GM23338 (cell line): ENCODE data around the gene SHISA4. TPM values are rescaled to one million over a fixed set of nuclear protein-coding genes. Genes with fewer than 3 reads are reported as not detected.

ENCODE experiments used
- ATAC-seq: fragments of 200-7000 bp; cut with Tn5 transposase; 3 replicates; pipeline ENCODE4 v1.9.1; 2020
- DNase-seq: peaks from one replicate; pipeline ENCODE4 v3.0.0-alpha.2; 2015; ENCODE audit warnings: low spot score
- H2AFZ ChIP-seq: fragments of 200-600 bp; sonication (generic); 2 replicates; pipeline ENCODE4 v1.8.0; 2016; ENCODE audit warnings: antibody characterized with exemption, mild to moderate bottlenecking, moderate library complexity
- H3F3A ChIP-seq: fragments of 200-600 bp; sonication (generic); replicated peaks from 2 replicates; pipeline ENCODE4 v1.8.0; 2017; ENCODE audit warnings: antibody characterized with exemption, mixed run types, low read depth
- H3K27ac ChIP-seq: fragments of 200-600 bp; sonication (generic); 2 replicates; pipeline ENCODE4 v1.6.1; 2016; ENCODE audit warnings: low read depth
- H3K27me3 ChIP-seq: fragments of 200-600 bp; sonication (generic); 2 replicates; pipeline ENCODE4 v1.8.0; 2016; ENCODE audit warnings: mild to moderate bottlenecking, mixed run types, moderate library complexity; ENCODE audit not compliant: insufficient read depth
- H3K36me3 ChIP-seq: fragments of 200-600 bp; sonication (generic); 2 replicates; pipeline ENCODE4 v1.8.0; 2016; ENCODE audit warnings: mild to moderate bottlenecking; ENCODE audit not compliant: insufficient read depth
- H3K4me1 ChIP-seq: fragments of 200-600 bp; sonication (generic); 2 replicates; pipeline ENCODE4 v1.8.0; 2016; ENCODE audit warnings: mild to moderate bottlenecking, moderate library complexity; ENCODE audit not compliant: insufficient read depth
- H3K4me2 ChIP-seq: fragments of 200-600 bp; sonication (generic); 2 replicates; pipeline ENCODE4 v1.7.1; 2017; ENCODE audit warnings: mixed run types
- H3K4me3 ChIP-seq: fragments of 200-600 bp; sonication (generic); 2 replicates; pipeline ENCODE4 v1.6.1; 2016; ENCODE audit warnings: mixed run types
- H3K79me2 ChIP-seq: fragments of 200-600 bp; sonication (generic); replicated peaks from 2 replicates; pipeline ENCODE4 v1.8.0; 2017; ENCODE audit warnings: mild to moderate bottlenecking; ENCODE audit not compliant: insufficient read depth
- H3K9me2 ChIP-seq: fragments of 200-600 bp; sonication (generic); 2 replicates; pipeline ENCODE4 v1.8.0; 2017; ENCODE audit not compliant: insufficient read depth
- H4K20me1 ChIP-seq: fragments of 200-600 bp; sonication (generic); replicated peaks from 2 replicates; pipeline ENCODE4 v1.8.0; 2017; ENCODE audit warnings: mild to moderate bottlenecking; ENCODE audit not compliant: insufficient read depth
- H3K27ac Mint-ChIP-seq: 2 replicates; pipeline ENCODE4 v1.8.0; 2020; ENCODE audit warnings: inconsistent platforms, mild to moderate bottlenecking, moderate library complexity, mixed read lengths
- H3K27me3 Mint-ChIP-seq: 3 replicates; pipeline ENCODE4 v1.8.0; 2022; ENCODE audit warnings: low read depth, mild to moderate bottlenecking, moderate library complexity, mixed read lengths, inconsistent platforms; ENCODE audit not compliant: insufficient read depth, poor library complexity
- H3K36me3 Mint-ChIP-seq: 3 replicates; pipeline ENCODE4 v1.8.0; 2021; ENCODE audit warnings: low read depth, mild to moderate bottlenecking, inconsistent platforms, moderate library complexity, mixed read lengths
- H3K4me1 Mint-ChIP-seq: 3 replicates; pipeline ENCODE4 v1.8.0; 2020; ENCODE audit warnings: mild to moderate bottlenecking, inconsistent platforms, mixed read lengths
- H3K4me3 Mint-ChIP-seq: 3 replicates; pipeline ENCODE4 v1.8.0; 2021; ENCODE audit warnings: moderate library complexity, mild to moderate bottlenecking, inconsistent platforms, mixed read lengths
- H3K9me3 Mint-ChIP-seq: 3 replicates; pipeline ENCODE4 v1.8.0; 2020; ENCODE audit warnings: moderate library complexity, mild to moderate bottlenecking, inconsistent platforms, mixed read lengths
- ETS1 ChIP-seq: IDR thresholded peaks from 2 replicates; pipeline ENCODE4 v1.6.1; 2016; ENCODE audit warnings: antibody characterized with exemption
- JUNB ChIP-seq: IDR thresholded peaks from one replicate; pipeline ENCODE4 v1.6.1; 2016; ENCODE audit warnings: antibody characterized with exemption; ENCODE audit not compliant: unreplicated experiment
- NANOG ChIP-seq: IDR thresholded peaks from 2 replicates; pipeline ENCODE4 v1.6.1; 2016; ENCODE audit warnings: antibody characterized with exemption, borderline replicate concordance
- ZNF331 ChIP-seq: fragments of 250-450 bp; sonication (Bioruptor Pico); IDR thresholded peaks from 2 replicates; pipeline ENCODE4 v1.5.0; 2020; ENCODE audit warnings: low read depth, mild to moderate bottlenecking, moderate library complexity
- polyA plus RNA-seq: library from polyadenylated mRNA; unstranded; fragments of >200 nt; fragmentation: Nextera tagmentation; extraction: Ambion mirVana; gene quantifications from 2 replicates; pipeline ENCODE4 v1.2.1, GENCODE V29; 2016
- total RNA-seq: library from RNA; depleted of rRNA; stranded (reverse); fragments of >200 nt; shearing (Covaris generic); gene quantifications from 2 replicates; pipeline ENCODE4 v1.2.3, GENCODE V29; 2014
- TF ChIP-seq, protein P1 (sequence below): fragments of 250-450 bp; sonication (Bioruptor Pico); IDR thresholded peaks from 2 replicates; pipeline ENCODE4 v1.5.0; 2020; ENCODE audit warnings: mild to moderate bottlenecking, moderate library complexity

SHISA4 gene
- total and polyA plus RNA-seq, 2 experiments from 2014 or later: 8.0 to 9.2 TPM

- no peak overlapping the region for H2AFZ ChIP-seq
- peaks cover 10% of the 10 kb centered on the region for H3K4me1 ChIP-seq
- H3K4me2 ChIP-seq: no peak overlapping the region
- peaks cover 11% of the 10 kb centered on the region for H3K27me3 ChIP-seq
- H3K4me3 ChIP-seq: no peak overlapping the region
- no peaks in the 10 kb centered on the region for H3K79me2 ChIP-seq
- no peaks in the 10 kb centered on the region for H3K9me2 ChIP-seq
- DNase-seq (no peak), ATAC-seq (no peak)
- no peaks in the 10 kb centered on the region for H3K36me3 ChIP-seq
- no peak for TF ChIP-seq ZNF331 (CRISPR knock-in tag)
- no peak for TF ChIP-seq NANOG
- TF ChIP-seq, protein P1, sequence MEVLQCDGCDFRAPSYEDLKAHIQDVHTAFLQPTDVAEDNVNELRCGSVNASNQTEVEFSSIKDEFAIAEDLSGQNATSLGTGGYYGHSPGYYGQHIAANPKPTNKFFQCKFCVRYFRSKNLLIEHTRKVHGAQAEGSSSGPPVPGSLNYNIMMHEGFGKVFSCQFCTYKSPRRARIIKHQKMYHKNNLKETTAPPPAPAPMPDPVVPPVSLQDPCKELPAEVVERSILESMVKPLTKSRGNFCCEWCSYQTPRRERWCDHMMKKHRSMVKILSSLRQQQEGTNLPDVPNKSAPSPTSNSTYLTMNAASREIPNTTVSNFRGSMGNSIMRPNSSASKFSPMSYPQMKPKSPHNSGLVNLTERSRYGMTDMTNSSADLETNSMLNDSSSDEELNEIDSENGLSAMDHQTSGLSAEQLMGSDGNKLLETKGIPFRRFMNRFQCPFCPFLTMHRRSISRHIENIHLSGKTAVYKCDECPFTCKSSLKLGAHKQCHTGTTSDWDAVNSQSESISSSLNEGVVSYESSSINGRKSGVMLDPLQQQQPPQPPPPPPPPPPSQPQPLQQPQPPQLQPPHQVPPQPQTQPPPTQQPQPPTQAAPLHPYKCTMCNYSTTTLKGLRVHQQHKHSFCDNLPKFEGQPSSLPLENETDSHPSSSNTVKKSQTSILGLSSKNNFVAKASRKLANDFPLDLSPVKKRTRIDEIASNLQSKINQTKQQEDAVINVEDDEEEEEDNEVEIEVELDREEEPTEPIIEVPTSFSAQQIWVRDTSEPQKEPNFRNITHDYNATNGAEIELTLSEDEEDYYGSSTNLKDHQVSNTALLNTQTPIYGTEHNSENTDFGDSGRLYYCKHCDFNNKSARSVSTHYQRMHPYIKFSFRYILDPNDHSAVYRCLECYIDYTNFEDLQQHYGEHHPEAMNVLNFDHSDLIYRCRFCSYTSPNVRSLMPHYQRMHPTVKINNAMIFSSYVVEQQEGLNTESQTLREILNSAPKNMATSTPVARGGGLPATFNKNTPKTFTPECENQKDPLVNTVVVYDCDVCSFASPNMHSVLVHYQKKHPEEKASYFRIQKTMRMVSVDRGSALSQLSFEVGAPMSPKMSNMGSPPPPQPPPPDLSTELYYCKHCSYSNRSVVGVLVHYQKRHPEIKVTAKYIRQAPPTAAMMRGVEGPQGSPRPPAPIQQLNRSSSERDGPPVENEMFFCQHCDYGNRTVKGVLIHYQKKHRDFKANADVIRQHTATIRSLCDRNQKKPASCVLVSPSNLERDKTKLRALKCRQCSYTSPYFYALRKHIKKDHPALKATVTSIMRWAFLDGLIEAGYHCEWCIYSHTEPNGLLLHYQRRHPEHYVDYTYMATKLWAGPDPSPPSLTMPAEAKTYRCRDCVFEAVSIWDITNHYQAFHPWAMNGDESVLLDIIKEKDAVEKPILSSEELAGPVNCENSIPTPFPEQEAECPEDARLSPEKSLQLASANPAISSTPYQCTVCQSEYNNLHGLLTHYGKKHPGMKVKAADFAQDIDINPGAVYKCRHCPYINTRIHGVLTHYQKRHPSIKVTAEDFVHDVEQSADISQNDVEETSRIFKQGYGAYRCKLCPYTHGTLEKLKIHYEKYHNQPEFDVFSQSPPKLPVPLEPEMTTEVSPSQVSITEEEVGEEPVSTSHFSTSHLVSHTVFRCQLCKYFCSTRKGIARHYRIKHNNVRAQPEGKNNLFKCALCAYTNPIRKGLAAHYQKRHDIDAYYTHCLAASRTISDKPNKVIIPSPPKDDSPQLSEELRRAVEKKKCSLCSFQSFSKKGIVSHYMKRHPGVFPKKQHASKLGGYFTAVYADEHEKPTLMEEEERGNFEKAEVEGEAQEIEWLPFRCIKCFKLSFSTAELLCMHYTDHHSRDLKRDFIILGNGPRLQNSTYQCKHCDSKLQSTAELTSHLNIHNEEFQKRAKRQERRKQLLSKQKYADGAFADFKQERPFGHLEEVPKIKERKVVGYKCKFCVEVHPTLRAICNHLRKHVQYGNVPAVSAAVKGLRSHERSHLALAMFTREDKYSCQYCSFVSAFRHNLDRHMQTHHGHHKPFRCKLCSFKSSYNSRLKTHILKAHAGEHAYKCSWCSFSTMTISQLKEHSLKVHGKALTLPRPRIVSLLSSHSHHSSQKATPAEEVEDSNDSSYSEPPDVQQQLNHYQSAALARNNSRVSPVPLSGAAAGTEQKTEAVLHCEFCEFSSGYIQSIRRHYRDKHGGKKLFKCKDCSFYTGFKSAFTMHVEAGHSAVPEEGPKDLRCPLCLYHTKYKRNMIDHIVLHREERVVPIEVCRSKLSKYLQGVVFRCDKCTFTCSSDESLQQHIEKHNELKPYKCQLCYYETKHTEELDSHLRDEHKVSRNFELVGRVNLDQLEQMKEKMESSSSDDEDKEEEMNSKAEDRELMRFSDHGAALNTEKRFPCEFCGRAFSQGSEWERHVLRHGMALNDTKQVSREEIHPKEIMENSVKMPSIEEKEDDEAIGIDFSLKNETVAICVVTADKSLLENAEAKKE (CRISPR knock-in tag): no peak
- no peak for TF ChIP-seq ETS1
- TF ChIP-seq JUNB: no peak
- H3F3A ChIP-seq: 0 out of 2 replicates have a peak, but pooled peaks cover 8% of the 10 kb centered on the region
- H4K20me1 ChIP-seq: no peaks in the 10 kb centered on the region
- Mint-ChIP-seq H3K27ac (peak overlapping the region; percentile 78; the same call in 1 of the 2 replicates), H3K27me3 (peaks cover 12% of the 10 kb centered on the region), H3K36me3 (no peaks in the 10 kb centered on the region), H3K4me3 (no peak overlapping the region), H3K9me3 (no peaks in the 10 kb centered on the region; the same call in 2 of the 3 replicates), H3K4me1 (peaks cover 34% of the 10 kb centered on the region)
- no peak overlapping the region for H3K27ac ChIP-seq
Measured at GRCh38 chr1:201883786-201884185, 4.9 kb upstream of the SHISA4 start.

DNA sequence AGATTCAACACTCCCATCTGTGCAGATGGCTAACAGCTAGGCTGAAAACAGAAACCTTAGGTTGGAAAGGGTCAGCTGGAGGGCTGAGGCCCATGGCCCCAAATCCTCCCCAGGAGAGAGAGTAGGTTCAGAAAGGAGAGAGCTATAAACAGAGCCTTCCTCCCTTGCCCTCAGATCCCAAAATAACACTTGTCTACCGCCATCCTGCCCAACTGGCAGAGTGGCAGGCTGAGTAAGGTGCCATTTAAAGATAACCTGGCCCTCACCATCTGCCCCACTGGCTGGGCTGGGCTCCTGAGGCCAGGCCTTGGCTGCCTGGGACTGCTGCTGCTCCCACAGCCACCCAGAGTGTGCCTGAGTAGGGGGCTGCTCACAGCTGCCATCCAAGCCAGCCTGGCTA is 4.3 kb upstream of the SHISA4 start:
- no peaks in the 10 kb centered on the region for H3K79me2 ChIP-seq
- H3K4me3 ChIP-seq: no peak overlapping the region
- no peaks in the 10 kb centered on the region for H3K36me3 Mint-ChIP-seq
- no peak overlapping the region for H2AFZ ChIP-seq
- ATAC-seq (no peak), DNase-seq (no peak)
- H3K27ac Mint-ChIP-seq: no peak overlapping the region; the same call in 1 of the 2 replicates
- peaks cover 11% of the 10 kb centered on the region for H3K27me3 Mint-ChIP-seq
- H3K4me1 Mint-ChIP-seq: peaks cover 34% of the 10 kb centered on the region
- H3K4me2 ChIP-seq: no peak overlapping the region
- H3F3A ChIP-seq: 0 out of 2 replicates have a peak, but pooled peaks cover 8% of the 10 kb centered on the region
- peaks cover 10% of the 10 kb centered on the region for H3K4me1 ChIP-seq
- no peak overlapping the region for H3K27ac ChIP-seq
- H3K9me3 Mint-ChIP-seq: no peaks in the 10 kb centered on the region; the same call in 2 of the 3 replicates
- no peaks in the 10 kb centered on the region for H3K36me3 ChIP-seq
- no peaks in the 10 kb centered on the region for H3K9me2 ChIP-seq
- H4K20me1 ChIP-seq: no peaks in the 10 kb centered on the region
- peaks cover 17% of the 10 kb centered on the region for H3K27me3 ChIP-seq
- H3K4me3 Mint-ChIP-seq: no peak overlapping the region
- TF ChIP-seq, protein P1 (CRISPR knock-in tag): no peak
